HUES6 (cell line): ENCODE measurements around the gene MAML3.

Source experiments
- H3K27ac ChIP-seq: 2 replicates; pipeline ENCODE4 v1.7.0; 2013; ENCODE audit warnings: low read depth, mild to moderate bottlenecking, low read length, inconsistent platforms
- H3K27me3 ChIP-seq: 2 replicates; pipeline ENCODE4 v1.6.1; 2013; ENCODE audit warnings: low read length; ENCODE audit not compliant: control insufficient read depth, insufficient read depth
- H3K36me3 ChIP-seq: 2 replicates; pipeline ENCODE4 v1.6.1; 2013; ENCODE audit warnings: low read length; ENCODE audit not compliant: control insufficient read depth, insufficient read depth
- H3K4me1 ChIP-seq: 2 replicates; pipeline ENCODE4 v1.6.1; 2013; ENCODE audit warnings: low read length; ENCODE audit not compliant: control insufficient read depth, insufficient read depth
- H3K4me3 ChIP-seq: 2 replicates; pipeline ENCODE4 v1.5.1; 2013; ENCODE audit warnings: low read depth, low read length
- H3K9ac ChIP-seq: one replicate; pipeline ENCODE4 v1.6.1; 2013; ENCODE audit warnings: mild to moderate bottlenecking, low read length
- H3K9me3 ChIP-seq: 2 replicates; pipeline ENCODE4 v1.6.1; 2013; ENCODE audit warnings: low read depth, low read length; ENCODE audit not compliant: control insufficient read depth, insufficient read depth

MAML3 gene

GRCh38 chr4:139973015-139973414, 181.0 kb downstream of the MAML3 start:
- H3K27me3 ChIP-seq: peaks cover 85% of the 10 kb centered on the region

GRCh38 chr4:139972305-139972704, 181.7 kb downstream of the MAML3 start:
- H3K4me3 ChIP-seq: no peak overlapping the region
- H3K9ac ChIP-seq: no peak overlapping the region
- no peaks in the 10 kb centered on the region for H3K36me3 ChIP-seq
- H3K27me3 ChIP-seq: peaks cover 84% of the 10 kb centered on the region
- no peak overlapping the region for H3K27ac ChIP-seq
- no peaks in the 10 kb centered on the region for H3K9me3 ChIP-seq
- H3K4me1 ChIP-seq: no peaks in the 10 kb centered on the region

More at GRCh38 chr4:139973015-139973414, 181.0 kb downstream of the MAML3 start:
- Histone ChIP-seq H3K4me3 (no peak overlapping the region), H3K9ac (no peak overlapping the region), H3K27ac (no peak overlapping the region), H3K36me3 (no peaks in the 10 kb centered on the region), H3K4me1 (no peaks in the 10 kb centered on the region), H3K9me3 (no peaks in the 10 kb centered on the region)

- Histone ChIP-seq H3K9me3 (no peaks in the 10 kb centered on the region), H3K9ac (no peak overlapping the region), H3K27ac (no peak overlapping the region), H3K27me3 (peaks cover 74% of the 10 kb centered on the region), H3K4me3 (no peak overlapping the region), H3K4me1 (no peaks in the 10 kb centered on the region), H3K36me3 (no peaks in the 10 kb centered on the region)
These were observed 182.9 kb downstream of the MAML3 start for GRCh38 chr4:139971111-139971510.

GRCh38 chr4:139969635-139970266, 184.2 kb downstream of the MAML3 start:
- H3K27me3 ChIP-seq: peaks cover 61% of the 10 kb centered on the region

GRCh38 chr4:139968831-139969230, 185.2 kb downstream of the MAML3 start:
- peaks cover 53% of the 10 kb centered on the region for H3K27me3 ChIP-seq
- no peaks in the 10 kb centered on the region for H3K36me3 ChIP-seq
- no peaks in the 10 kb centered on the region for H3K9me3 ChIP-seq
- H3K4me3 ChIP-seq: no peak overlapping the region
- no peak overlapping the region for H3K27ac ChIP-seq
- H3K9ac ChIP-seq: no peak overlapping the region
- H3K4me1 ChIP-seq: no peaks in the 10 kb centered on the region

More at GRCh38 chr4:139969635-139970266, 184.2 kb downstream of the MAML3 start:
- no peak overlapping the region for H3K27ac ChIP-seq
- no peaks in the 10 kb centered on the region for H3K4me1 ChIP-seq
- H3K9ac ChIP-seq: no peak overlapping the region
- no peak overlapping the region for H3K4me3 ChIP-seq
- no peaks in the 10 kb centered on the region for H3K9me3 ChIP-seq
- no peaks in the 10 kb centered on the region for H3K36me3 ChIP-seq

GRCh38 chr4:139966383-139966782, 187.6 kb downstream of the MAML3 start:
- no peaks in the 10 kb centered on the region for H3K4me1 ChIP-seq

GRCh38 chr4:139965789-139966188, 188.2 kb downstream of the MAML3 start:
- Histone ChIP-seq H3K27me3 (peaks cover 22% of the 10 kb centered on the region), H3K27ac (no peak overlapping the region), H3K9me3 (no peaks in the 10 kb centered on the region), H3K36me3 (no peaks in the 10 kb centered on the region), H3K9ac (no peak overlapping the region), H3K4me1 (no peaks in the 10 kb centered on the region), H3K4me3 (no peak overlapping the region)

More at GRCh38 chr4:139966383-139966782, 187.6 kb downstream of the MAML3 start:
- H3K36me3 ChIP-seq: no peaks in the 10 kb centered on the region
- H3K9me3 ChIP-seq: no peaks in the 10 kb centered on the region
- H3K9ac ChIP-seq: no peak overlapping the region
- no peak overlapping the region for H3K4me3 ChIP-seq
- H3K27ac ChIP-seq: no peak overlapping the region
- H3K27me3 ChIP-seq: peaks cover 28% of the 10 kb centered on the region

- Histone ChIP-seq H3K27ac (no peak overlapping the region), H3K4me1 (no peaks in the 10 kb centered on the region), H3K36me3 (no peaks in the 10 kb centered on the region), H3K27me3 (peaks cover 1% of the 10 kb centered on the region; the same call in 1 of the 2 replicates), H3K9me3 (no peaks in the 10 kb centered on the region), H3K9ac (no peak overlapping the region), H3K4me3 (no peak overlapping the region)
These were observed 190.3 kb downstream of the MAML3 start for GRCh38 chr4:139963708-139964107.

- H3K4me1 ChIP-seq: no peaks in the 10 kb centered on the region
- no peak overlapping the region for H3K9ac ChIP-seq
- no peaks in the 10 kb centered on the region for H3K27me3 ChIP-seq
- H3K4me3 ChIP-seq: no peak overlapping the region
- no peaks in the 10 kb centered on the region for H3K9me3 ChIP-seq
- no peak overlapping the region for H3K27ac ChIP-seq
- no peaks in the 10 kb centered on the region for H3K36me3 ChIP-seq
These were observed 191.8 kb downstream of the MAML3 start for GRCh38 chr4:139962130-139962684.

- no peak overlapping the region for H3K9ac ChIP-seq
- no peaks in the 10 kb centered on the region for H3K27me3 ChIP-seq
- H3K4me3 ChIP-seq: no peak overlapping the region
- no peaks in the 10 kb centered on the region for H3K9me3 ChIP-seq
- H3K36me3 ChIP-seq: no peaks in the 10 kb centered on the region
- H3K4me1 ChIP-seq: no peaks in the 10 kb centered on the region
- H3K27ac ChIP-seq: no peak overlapping the region
These were observed 192.5 kb downstream of the MAML3 start for GRCh38 chr4:139961344-139961946.

- Histone ChIP-seq H3K27ac (no peak overlapping the region), H3K9me3 (no peaks in the 10 kb centered on the region), H3K27me3 (no peaks in the 10 kb centered on the region), H3K36me3 (no peaks in the 10 kb centered on the region), H3K4me3 (no peak overlapping the region), H3K9ac (no peak overlapping the region), H3K4me1 (peaks cover 4% of the 10 kb centered on the region)
These were observed 194.6 kb downstream of the MAML3 start for GRCh38 chr4:139959396-139959795.
